HCT116 (cell line): ENCODE results near the gene UBXN10. TPM values are rescaled to one million over a fixed set of nuclear protein-coding genes. Genes with fewer than 3 reads are reported as not detected.

ENCODE experiments used
- ATAC-seq: fragments of 200-7000 bp; cut with Tn5 transposase; 2 replicates; pipeline ENCODE4 v1.9.1; 2020; ENCODE audit warnings: mild to moderate bottlenecking, moderate library complexity
- BruUV-seq: library from RNA; stranded (reverse); fragments of 400-500 nt; replicated peaks from 2 replicates; lab custom pipeline; 2021; lab: Mats Ljungman, UMichigan
- CTCF ChIA-PET: fragments of 300-600 bp; sonication (Branson Sonifier 250); formaldehyde crosslinking; loops from one replicate; lab custom pipeline; 2021; ENCODE audit warnings: antibody characterized with exemption; lab: Charles Lee
- POLR2A ChIA-PET: fragments of 300-600, 350-600 bp; sonication (Branson Sonifier 250); formaldehyde crosslinking; loops from one replicate; lab custom pipeline; 2021; ENCODE audit warnings: antibody characterized with exemption; lab: Charles Lee
- RAD21 ChIA-PET, 2 experiments: fragments of 300-600 bp; sonication (Branson Sonifier 250); formaldehyde crosslinking; loops; one replicate each; lab custom pipeline; 2023; ENCODE audit warnings: low total read pairs in 2 of 2; ENCODE audit not compliant: uncharacterized antibody in 2 of 2, unreplicated experiment in 2 of 2, low non-redundant PET in 1 of 2; lab: Charles Lee
- DNase-seq: peaks from one replicate; pipeline ENCODE4 v3.0.0-alpha.2; 2010; ENCODE audit warnings: low read depth, low spot score
- H2AFZ ChIP-seq: fragments of 200-600 bp; shearing (Covaris generic), sonication (generic); 2 replicates; pipeline ENCODE4 v1.6.1; 2017; ENCODE audit warnings: low read depth, mixed run types, mixed read lengths, antibody characterized with exemption, low read length; ENCODE audit not compliant: poor library complexity, severe bottlenecking
- H3K27ac ChIP-seq: 2 replicates; pipeline ENCODE4 v1.5.1; 2012; ENCODE audit warnings: low read depth, low read length
- H3K27me3 ChIP-seq: fragments of 200-600 bp; sonication (generic); 2 replicates; pipeline ENCODE4 v1.6.1; 2016; ENCODE audit warnings: mixed run types, low read length, mixed read lengths; ENCODE audit not compliant: insufficient read depth
- H3K36me3 ChIP-seq, 2 experiments: fragments of 200-500 bp in 1 of 2; fragments of 200-600 bp in 1 of 2; sonication (Bioruptor generic) in 1 of 2; sonication (generic) in 1 of 2; 2 replicates each; pipeline versions ENCODE4 v1.5.1 to v1.6.1; 2014 to 2016; ENCODE audit warnings: low read length in 2 of 2, inconsistent platforms in 1 of 2, mixed read lengths in 1 of 2, mixed run types in 1 of 2; ENCODE audit not compliant: insufficient read depth in 2 of 2, control insufficient read depth in 1 of 2
- H3K4me1 ChIP-seq, 2 experiments: fragments of 200-600 bp in 1 of 2; sonication (generic) in 1 of 2; 2 replicates each; pipeline versions ENCODE4 v1.5.1 to v1.6.1; 2012 to 2017; ENCODE audit warnings: low read length in 2 of 2, inconsistent platforms in 1 of 2, mild to moderate bottlenecking in 1 of 2, mixed read lengths in 1 of 2, mixed run types in 1 of 2, moderate library complexity in 1 of 2; ENCODE audit not compliant: insufficient read depth in 2 of 2, control insufficient read depth in 1 of 2
- H3K4me2 ChIP-seq: fragments of 200-600 bp; sonication (generic); 2 replicates; pipeline ENCODE4 v1.6.1; 2017; ENCODE audit warnings: mixed run types, low read length, mixed read lengths
- H3K4me3 ChIP-seq, 2 experiments: fragments of 200-600 bp in 1 of 2; sonication (generic) in 1 of 2; replicated peaks in 1 of 2; 2 replicates each; pipeline ENCODE4 v1.5.1; 2011 to 2016; ENCODE audit warnings: low read length in 2 of 2, control low read depth in 1 of 2, low read depth in 1 of 2, mild to moderate bottlenecking in 1 of 2, mixed read lengths in 1 of 2, mixed run types in 1 of 2
- H3K79me2 ChIP-seq: fragments of 200-600 bp; sonication (generic); 2 replicates; pipeline ENCODE4 v1.6.1; 2017; ENCODE audit warnings: mild to moderate bottlenecking, mixed run types, low read length, moderate library complexity, mixed read lengths; ENCODE audit not compliant: insufficient read depth
- H3K9ac ChIP-seq: fragments of 200-600 bp; sonication (generic); 2 replicates; pipeline ENCODE4 v1.6.1; 2016; ENCODE audit warnings: low read length, mixed read lengths
- H3K9me2 ChIP-seq: fragments of 200-600 bp; sonication (generic), shearing (Covaris generic); 2 replicates; pipeline ENCODE4 v1.6.1; 2017; ENCODE audit warnings: mixed run types, mild to moderate bottlenecking, moderate library complexity; ENCODE audit not compliant: insufficient read depth
- H3K9me3 ChIP-seq, 2 experiments: fragments of 200-500 bp in 1 of 2; fragments of 200-600 bp in 1 of 2; sonication (Bioruptor generic) in 1 of 2; sonication (generic) in 1 of 2; 2 replicates each; pipeline ENCODE4 v1.6.1; 2014 to 2017; ENCODE audit warnings: low read length in 2 of 2, mixed read lengths in 2 of 2, inconsistent platforms in 1 of 2, low read depth in 1 of 2, mild to moderate bottlenecking in 1 of 2, mixed run types in 1 of 2, moderate library complexity in 1 of 2; ENCODE audit not compliant: control insufficient read depth in 1 of 2, insufficient read depth in 1 of 2
- H4K20me1 ChIP-seq: fragments of 200-600 bp; sonication (generic), shearing (Covaris generic); 2 replicates; pipeline ENCODE4 v1.6.1; 2017; ENCODE audit warnings: mixed run types, mild to moderate bottlenecking, moderate library complexity; ENCODE audit not compliant: insufficient read depth
- ATF3 ChIP-seq: IDR thresholded peaks from 2 replicates; pipeline ENCODE4 v1.6.1; 2012
- CBX3 ChIP-seq: IDR thresholded peaks from 2 replicates; pipeline ENCODE4 v1.6.1; 2012; ENCODE audit warnings: low read depth
- CEBPB ChIP-seq: IDR thresholded peaks from 2 replicates; pipeline ENCODE4 v1.6.1; 2012; ENCODE audit warnings: low read depth
- EZH2 ChIP-seq: fragments of 200-600 bp; sonication (generic); IDR thresholded peaks from 2 replicates; pipeline ENCODE4 v1.6.1; 2017; ENCODE audit warnings: antibody characterized with exemption, mixed run types
- JUND ChIP-seq: IDR thresholded peaks from 2 replicates; pipeline ENCODE4 v1.6.1; 2012
- POLR2AphosphoS5 ChIP-seq: IDR thresholded peaks from 2 replicates; pipeline ENCODE4 v1.6.1; 2011; ENCODE audit warnings: mild to moderate bottlenecking, low read depth, low read length, moderate library complexity
- RAD21 ChIP-seq: IDR thresholded peaks from 2 replicates; pipeline ENCODE4 v1.6.1; 2012; ENCODE audit warnings: low read depth, mild to moderate bottlenecking
- REST ChIP-seq: IDR thresholded peaks from 2 replicates; pipeline ENCODE4 v1.6.1; 2012; ENCODE audit warnings: low read depth
- SIN3A ChIP-seq: IDR thresholded peaks from 2 replicates; pipeline ENCODE4 v1.6.1; 2012; ENCODE audit warnings: low read depth
- SP1 ChIP-seq: IDR thresholded peaks from 2 replicates; pipeline ENCODE4 v1.6.1; 2012; ENCODE audit warnings: low read depth
- TCF7L2 ChIP-seq: IDR thresholded peaks from 2 replicates; pipeline ENCODE4 v1.7.0; 2011; ENCODE audit warnings: borderline replicate concordance, inconsistent platforms; ENCODE audit not compliant: insufficient read depth, insufficient read length; ENCODE audit errors: extremely low read depth
- YY1 ChIP-seq: IDR thresholded peaks from 2 replicates; pipeline ENCODE4 v1.6.1; 2011; ENCODE audit warnings: low read length, low read depth, moderate library complexity, mild to moderate bottlenecking; ENCODE audit not compliant: insufficient replicate concordance; ENCODE audit errors: extremely low read depth
- ZBTB33 ChIP-seq: IDR thresholded peaks from 2 replicates; pipeline ENCODE4 v1.6.1; 2011; ENCODE audit warnings: mild to moderate bottlenecking, low read length, moderate library complexity; ENCODE audit not compliant: insufficient replicate concordance; ENCODE audit errors: extremely low read depth
- ZNF274 ChIP-seq: fragments of 200-500 bp; sonication (Bioruptor generic); IDR thresholded peaks from 2 replicates; pipeline ENCODE4 v1.6.1; 2014; ENCODE audit warnings: mild to moderate bottlenecking, low read depth, low read length, inconsistent platforms
- intact Hi-C: fragments of 100-400 bp; cut with micrococcal nuclease; formaldehyde crosslinking; loops from 2 replicates; pipeline ENCODE4 v1.10.0; 2022
- total RNA-seq: library from RNA; stranded (reverse); gene quantifications from one replicate; pipeline ENCODE4 v1.2.1, GENCODE V29; 2021; ENCODE audit not compliant: unreplicated experiment

Gene UBXN10
- total RNA-seq, 1 experiment from 2014 or later, result not detected

GRCh38 chr1:20198296-20198695, 12.4 kb downstream of the UBXN10 start:
- intact Hi-C loops, result no loop called here
- Histone ChIP-seq H3K27ac (no peak overlapping the region), H3K9me2 (no peaks in the 10 kb centered on the region), H3K4me1 (peaks cover 0 to 3% of the 10 kb centered on the region in 2 experiments; a peak in 1 of 4 replicates)
- ChIA-PET CTCF (no interaction called here), RAD21 (no interaction called here), POLR2A (no interaction called here)
- TF ChIP-seq SIN3A, result no peak
- TF ChIP-seq EZH2, result no peak
- no peak for TF ChIP-seq ZBTB33
- TF ChIP-seq, all 23 proteins: peak for 0
- DNase-seq (no peak), ATAC-seq (no peak)
- no peak overlapping the region for H2AFZ ChIP-seq
- H3K4me2 ChIP-seq, result no peak overlapping the region
- no peaks in the 10 kb centered on the region for H3K9me3 ChIP-seq
- no peak overlapping the region for H3K9ac ChIP-seq
- H4K20me1 ChIP-seq, result no peaks in the 10 kb centered on the region
- peaks cover 12% of the 10 kb centered on the region; the same call in 1 of the 2 replicates for H3K27me3 ChIP-seq
- H3K36me3 ChIP-seq, result no peaks in the 10 kb centered on the region
- no peaks in the 10 kb centered on the region for H3K79me2 ChIP-seq
- no peak overlapping the region for H3K4me3 ChIP-seq
- BruUV-seq, result no TSS peak

GRCh38 chr1:20198918-20199317, 13.0 kb downstream of the UBXN10 start:
- ChIA-PET POLR2A (no interaction called here), CTCF (no interaction called here), RAD21 (no interaction called here)
- Histone ChIP-seq H3K4me1 (peaks cover 0 to 3% of the 10 kb centered on the region in 2 experiments; a peak in 1 of 4 replicates), H4K20me1 (no peaks in the 10 kb centered on the region), H2AFZ (no peak overlapping the region), H3K27ac (no peak overlapping the region), H3K9ac (no peak overlapping the region), H3K27me3 (peaks cover 12% of the 10 kb centered on the region; the same call in 1 of the 2 replicates), H3K9me3 (no peaks in the 10 kb centered on the region), H3K9me2 (no peaks in the 10 kb centered on the region), H3K4me2 (no peak overlapping the region), H3K4me3 (no peak overlapping the region), H3K36me3 (no peaks in the 10 kb centered on the region), H3K79me2 (no peaks in the 10 kb centered on the region)
- no TSS peak for BruUV-seq
- no peak for DNase-seq
- intact Hi-C loops, result no loop called here
- ATAC-seq, result no peak
- TF ChIP-seq JUND (no peak), EZH2 (no peak), TCF7L2 (no peak), POLR2AphosphoS5 (no peak), RAD21 (no peak), YY1 (no peak), SP1 (no peak), CEBPB (no peak), SIN3A (no peak), ATF3 (no peak), ZNF274 (no peak), REST (no peak), CBX3 (no peak)
